PC-9 (cell line): ENCODE measurements around the gene NAP1L5.

Experiments
- EZH2 ChIP-seq: fragments of 200-600 bp; sonication (generic); IDR thresholded peaks from 2 replicates; pipeline ENCODE4 v1.8.0; 2017; ENCODE audit warnings: antibody characterized with exemption, low read depth
- TF ChIP-seq, protein P1 (sequence below): fragments of 200-600 bp; sonication (generic); conservative IDR thresholded peaks from 2 replicates; pipeline ENCODE4 v1.6.1; 2017; ENCODE audit warnings: mixed run types, antibody characterized with exemption, mild to moderate bottlenecking, moderate library complexity

DNA sequence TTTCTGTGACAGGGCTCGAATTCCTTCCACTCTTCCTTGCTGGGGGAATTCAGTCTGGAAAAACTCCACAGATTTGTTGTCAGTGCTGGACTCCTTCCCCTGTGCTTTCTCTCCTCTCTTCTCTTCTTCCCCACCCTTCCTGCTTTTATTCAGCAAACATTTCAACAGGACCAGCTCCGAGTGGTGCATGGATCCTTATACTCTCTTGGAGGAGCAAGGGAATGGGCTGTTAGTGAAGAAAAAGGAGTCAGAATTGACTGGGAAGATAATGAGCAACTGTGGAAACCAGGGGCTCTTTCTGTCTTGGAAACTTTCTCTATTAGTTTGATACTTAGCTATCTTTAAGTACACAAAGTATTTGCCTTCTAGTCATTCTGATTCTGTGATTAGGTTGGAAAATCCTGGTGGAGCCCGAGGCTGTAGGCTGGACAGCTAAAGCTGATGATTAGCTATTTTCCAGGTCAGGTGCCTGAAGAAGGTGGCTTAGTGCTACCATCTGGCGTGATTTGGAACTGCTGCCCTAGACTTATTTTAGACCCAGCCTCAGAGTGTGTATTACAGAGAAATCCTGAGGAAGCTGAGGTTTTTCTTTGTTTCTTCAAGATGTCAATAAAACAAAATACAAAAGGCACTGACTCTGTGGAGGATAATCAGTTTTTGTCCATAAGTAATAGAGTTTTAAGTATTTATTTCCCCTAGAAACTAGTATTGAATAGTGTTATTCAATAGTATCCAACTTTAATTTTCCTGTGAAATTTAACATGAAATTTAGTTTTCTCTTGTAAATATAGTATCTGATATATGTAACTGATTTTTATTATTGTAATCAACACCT, 38.4 kb downstream of the NAP1L5 start:
- TF ChIP-seq EZH2 = no peak
- TF ChIP-seq, protein P1, sequence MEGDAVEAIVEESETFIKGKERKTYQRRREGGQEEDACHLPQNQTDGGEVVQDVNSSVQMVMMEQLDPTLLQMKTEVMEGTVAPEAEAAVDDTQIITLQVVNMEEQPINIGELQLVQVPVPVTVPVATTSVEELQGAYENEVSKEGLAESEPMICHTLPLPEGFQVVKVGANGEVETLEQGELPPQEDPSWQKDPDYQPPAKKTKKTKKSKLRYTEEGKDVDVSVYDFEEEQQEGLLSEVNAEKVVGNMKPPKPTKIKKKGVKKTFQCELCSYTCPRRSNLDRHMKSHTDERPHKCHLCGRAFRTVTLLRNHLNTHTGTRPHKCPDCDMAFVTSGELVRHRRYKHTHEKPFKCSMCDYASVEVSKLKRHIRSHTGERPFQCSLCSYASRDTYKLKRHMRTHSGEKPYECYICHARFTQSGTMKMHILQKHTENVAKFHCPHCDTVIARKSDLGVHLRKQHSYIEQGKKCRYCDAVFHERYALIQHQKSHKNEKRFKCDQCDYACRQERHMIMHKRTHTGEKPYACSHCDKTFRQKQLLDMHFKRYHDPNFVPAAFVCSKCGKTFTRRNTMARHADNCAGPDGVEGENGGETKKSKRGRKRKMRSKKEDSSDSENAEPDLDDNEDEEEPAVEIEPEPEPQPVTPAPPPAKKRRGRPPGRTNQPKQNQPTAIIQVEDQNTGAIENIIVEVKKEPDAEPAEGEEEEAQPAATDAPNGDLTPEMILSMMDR = peak; percentile 72
